ENCODE data around the gene SLX9.
A peak's percentile ranks its signal among the peaks of the same experiment; 100 is the strongest.
"Not testable (repeated sequence)": the region's sequence is repeated elsewhere in the genome, so short reads cannot be mapped to it uniquely, and the experiment has no call there.

SLX9 gene

GRCh38 chr21:44908908-44909307 is 30.9 kb upstream of the SLX9 start:
- no peaks in the 10 kb centered on the region for H3K36me3 ChIP-seq
- H3K4me1 ChIP-seq: no peaks in the 10 kb centered on the region
- no peaks in the 10 kb centered on the region for H3K27me3 ChIP-seq
- TF ChIP-seq CTCF (IDR thresholded peaks at IDR 0.05; ENCODE audit: low read depth, low read length): no peak
- DNase-seq: no peak
- H3K4me3 ChIP-seq (ENCODE audit: low read depth, low read length): no peak overlapping the region
- no peaks in the 10 kb centered on the region for H3K9me3 ChIP-seq

DNA sequence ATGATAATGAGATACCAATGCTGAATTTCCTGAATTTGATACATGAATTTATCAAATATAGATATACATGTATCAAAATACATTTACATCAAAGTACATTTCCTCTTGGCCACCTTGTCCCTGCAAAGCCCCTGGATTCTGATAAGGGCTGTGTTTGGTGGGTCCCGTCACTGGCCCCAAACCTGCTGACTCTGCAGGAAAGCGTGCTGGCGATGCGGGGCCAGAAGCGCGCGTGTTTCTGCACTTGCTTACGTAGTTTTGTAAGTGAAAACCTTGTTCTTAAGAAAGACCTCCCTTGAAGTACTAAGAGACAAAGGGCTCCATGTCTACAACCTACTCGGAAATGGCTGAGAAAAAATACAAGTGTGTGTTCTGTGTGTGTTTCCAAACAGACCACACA is 30.1 kb upstream of the SLX9 start:
- H3K36me3 ChIP-seq: no peaks in the 10 kb centered on the region
- H3K4me1 ChIP-seq: no peaks in the 10 kb centered on the region
- DNase-seq: no peak

GRCh38 chr21:44910229-44911067 is 29.4 kb upstream of the SLX9 start:
- Histone ChIP-seq H3K27me3 (no peaks in the 10 kb centered on the region), H3K36me3 (no peaks in the 10 kb centered on the region), H3K4me3 (ENCODE audit: low read depth, low read length) (no peak overlapping the region), H3K9me3 (no peaks in the 10 kb centered on the region), H3K4me1 (no peaks in the 10 kb centered on the region)
- DNase-seq: no peak
- no peak for TF ChIP-seq CTCF (IDR thresholded peaks at IDR 0.05; ENCODE audit: low read depth, low read length)

More for the DNA sequence above, 30.1 kb upstream of the SLX9 start:
- no peaks in the 10 kb centered on the region for H3K9me3 ChIP-seq
- no peaks in the 10 kb centered on the region for H3K27me3 ChIP-seq
- no peak overlapping the region for H3K4me3 ChIP-seq (ENCODE audit: low read depth, low read length)
- TF ChIP-seq CTCF (IDR thresholded peaks at IDR 0.05; ENCODE audit: low read depth, low read length): no peak

- no peaks in the 10 kb centered on the region for H3K4me1 ChIP-seq
- H3K4me3 ChIP-seq (ENCODE audit: low read depth, low read length): no peak overlapping the region
- DNase-seq: no peak
- no peaks in the 10 kb centered on the region for H3K9me3 ChIP-seq
- H3K27me3 ChIP-seq: no peaks in the 10 kb centered on the region
- TF ChIP-seq CTCF (IDR thresholded peaks at IDR 0.05; ENCODE audit: low read depth, low read length): no peak
- H3K36me3 ChIP-seq: no peaks in the 10 kb centered on the region
These were observed 28.8 kb upstream of the SLX9 start for GRCh38 chr21:44911068-44911383.

GRCh38 chr21:44911384-44912157 is 28.3 kb upstream of the SLX9 start:
- no peaks in the 10 kb centered on the region for H3K9me3 ChIP-seq
- H3K4me3 ChIP-seq (ENCODE audit: low read depth, low read length): no peak overlapping the region
- DNase-seq: no peak
- H3K36me3 ChIP-seq: no peaks in the 10 kb centered on the region
- H3K4me1 ChIP-seq: no peaks in the 10 kb centered on the region
- TF ChIP-seq CTCF (IDR thresholded peaks at IDR 0.05; ENCODE audit: low read depth, low read length): peak; percentile 45
- H3K27me3 ChIP-seq: no peaks in the 10 kb centered on the region

DNA sequence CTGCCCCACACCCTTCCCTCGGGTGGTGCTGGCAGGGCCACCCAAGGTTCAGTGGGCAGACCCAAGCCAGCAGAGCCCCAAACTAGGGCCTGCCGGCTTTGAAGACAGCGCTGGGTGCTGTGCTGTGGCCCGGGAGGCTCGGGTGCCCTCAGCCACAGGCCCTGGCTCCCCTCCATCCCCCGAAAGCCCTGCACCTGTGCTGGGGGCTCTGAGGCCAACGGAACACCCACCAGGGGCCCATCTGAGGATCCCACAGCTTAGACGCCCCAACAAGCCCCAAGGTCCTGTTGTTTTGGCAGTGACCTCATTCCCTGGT is 27.7 kb upstream of the SLX9 start:
- no peaks in the 10 kb centered on the region for H3K4me1 ChIP-seq
- no peak for TF ChIP-seq CTCF (IDR thresholded peaks at IDR 0.05; ENCODE audit: low read depth, low read length)
- H3K9me3 ChIP-seq: no peaks in the 10 kb centered on the region
- DNase-seq: no peak
- H3K27me3 ChIP-seq: no peaks in the 10 kb centered on the region
- no peaks in the 10 kb centered on the region for H3K36me3 ChIP-seq
- H3K4me3 ChIP-seq (ENCODE audit: low read depth, low read length): no peak overlapping the region

DNA sequence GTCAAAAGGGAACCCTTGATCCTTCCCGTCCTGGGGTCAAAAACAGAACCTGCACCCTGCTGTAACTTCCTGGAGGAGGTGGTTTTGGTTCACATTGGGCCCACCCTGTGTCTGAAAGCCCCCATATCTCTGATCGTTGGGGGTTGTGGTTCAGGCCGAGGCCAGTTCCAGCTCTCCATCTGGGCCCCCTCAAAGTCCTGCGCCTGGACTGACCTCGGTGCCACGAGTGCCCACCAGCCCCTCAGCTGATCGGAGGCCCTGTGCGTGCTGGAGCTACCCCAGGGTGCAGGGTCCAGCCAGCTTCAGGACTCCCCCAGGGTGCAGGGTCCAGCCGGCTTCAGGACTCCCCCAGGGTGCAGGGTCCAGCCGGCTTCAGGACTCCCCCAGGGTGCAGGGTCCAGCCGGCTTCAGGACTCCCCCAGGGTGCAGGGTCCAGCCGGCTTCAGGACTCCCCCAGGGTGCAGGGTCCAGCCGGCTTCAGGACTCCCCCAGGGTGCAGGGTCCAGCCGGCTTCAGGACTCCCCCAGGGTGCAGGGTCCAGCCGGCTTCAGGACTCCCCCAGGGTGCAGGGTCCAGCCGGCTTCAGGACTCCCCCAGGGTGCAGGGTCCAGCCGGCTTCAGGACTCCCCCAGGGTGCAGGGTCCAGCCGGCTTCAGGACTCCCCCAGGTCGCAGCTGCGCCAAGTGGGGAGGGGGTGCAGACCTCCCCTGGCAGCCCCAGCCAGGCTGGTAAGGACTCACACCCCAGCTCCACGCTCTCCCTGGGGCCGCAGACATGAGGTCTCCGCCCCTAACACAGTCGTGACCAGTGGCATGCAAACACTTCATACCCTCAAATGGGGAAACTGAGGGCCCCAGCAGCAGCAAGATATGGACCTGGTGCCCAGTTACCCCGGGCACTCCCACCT is 27.1 kb upstream of the SLX9 start:
- not testable (repeated sequence) for H3K36me3 ChIP-seq; H3K4me1 ChIP-seq; H3K9me3 ChIP-seq; DNase-seq; H3K4me3 ChIP-seq (ENCODE audit: low read depth, low read length); H3K27me3 ChIP-seq
